Panc1 (cell line): ENCODE results near the gene CYRIA.

Source experiments
- CTCF ChIP-seq: fragments of 450-650 bp; IDR thresholded peaks from 2 replicates; pipeline ENCODE4 v1.5.1; 2017; ENCODE audit warnings: mild to moderate bottlenecking
- REST ChIP-seq, 2 experiments: IDR thresholded peaks; 2 replicates each; pipeline ENCODE4 v1.6.1; 2011 to 2012; ENCODE audit warnings: low read depth in 2 of 2, control low read depth in 1 of 2, low read length in 1 of 2, mild to moderate bottlenecking in 1 of 2, moderate library complexity in 1 of 2; ENCODE audit not compliant: insufficient read depth in 1 of 2
- TCF7L2 ChIP-seq: IDR thresholded peaks from 2 replicates; pipeline ENCODE4 v1.6.1; 2011; ENCODE audit warnings: mild to moderate bottlenecking, low read depth, low read length, inconsistent platforms

GRCh38 chr2:16683576-16683975, 17.9 kb upstream of the CYRIA start:
- TF ChIP-seq CTCF: no peak
- TF ChIP-seq REST (IDR thresholded peaks at IDR 0.05; ENCODE audit: insufficient read depth in 1 of 2, low read depth in 2 of 2, low read length in 1 of 2): no peak
- TF ChIP-seq TCF7L2: no peak
